Gastrocnemius medialis (tissue), 4 donors: ENCODE measurements around the gene HOXA5.

ENCODE experiments used
- CTCF ChIP-seq, 5 experiments: fragments of 450-650 bp in 3 of 5; fragments of 200-600 bp in 2 of 5; sonication (generic) in 2 of 5; IDR thresholded peaks in 4 of 5; conservative IDR thresholded peaks in 1 of 5; 1 replicate in 4 of 5; 2 replicates in 1 of 5; pipeline ENCODE4 v1.5.1; 2016 to 2019; ENCODE audit warnings: antibody characterized with exemption in 5 of 5, mild to moderate bottlenecking in 3 of 5, moderate library complexity in 3 of 5
- POLR2A ChIP-seq, 2 donors: fragments of 450-650 bp; IDR thresholded peaks; one replicate each; pipeline ENCODE4 v1.6.1; 2017; ENCODE audit warnings: antibody characterized with exemption in 2 of 2, mild to moderate bottlenecking in 2 of 2, moderate library complexity in 2 of 2

- TF ChIP-seq CTCF (IDR thresholded peaks at IDR 0.05 in 4 of 5, conservative IDR thresholded peaks at IDR 0.05 in 1 of 5) (no peak), POLR2A (IDR thresholded peaks at IDR 0.05) (no peak)
These were observed 43.4 kb upstream of the HOXA5 start for GRCh38 chr7:27186668-27187474.
